HG03378 (cell line): ENCODE measurements around the gene ANKRD49.

Experiments
- ATAC-seq: cut with Tn5 transposase; IDR thresholded peaks from one replicate; pipeline ENCODE4 v1.9.1; 2021; ENCODE audit warnings: mild to moderate bottlenecking, moderate library complexity; ENCODE audit not compliant: unreplicated experiment

Gene ANKRD49, protein sequence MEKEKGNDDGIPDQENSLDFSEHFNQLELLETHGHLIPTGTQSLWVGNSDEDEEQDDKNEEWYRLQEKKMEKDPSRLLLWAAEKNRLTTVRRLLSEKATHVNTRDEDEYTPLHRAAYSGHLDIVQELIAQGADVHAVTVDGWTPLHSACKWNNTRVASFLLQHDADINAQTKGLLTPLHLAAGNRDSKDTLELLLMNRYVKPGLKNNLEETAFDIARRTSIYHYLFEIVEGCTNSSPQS

DNA sequence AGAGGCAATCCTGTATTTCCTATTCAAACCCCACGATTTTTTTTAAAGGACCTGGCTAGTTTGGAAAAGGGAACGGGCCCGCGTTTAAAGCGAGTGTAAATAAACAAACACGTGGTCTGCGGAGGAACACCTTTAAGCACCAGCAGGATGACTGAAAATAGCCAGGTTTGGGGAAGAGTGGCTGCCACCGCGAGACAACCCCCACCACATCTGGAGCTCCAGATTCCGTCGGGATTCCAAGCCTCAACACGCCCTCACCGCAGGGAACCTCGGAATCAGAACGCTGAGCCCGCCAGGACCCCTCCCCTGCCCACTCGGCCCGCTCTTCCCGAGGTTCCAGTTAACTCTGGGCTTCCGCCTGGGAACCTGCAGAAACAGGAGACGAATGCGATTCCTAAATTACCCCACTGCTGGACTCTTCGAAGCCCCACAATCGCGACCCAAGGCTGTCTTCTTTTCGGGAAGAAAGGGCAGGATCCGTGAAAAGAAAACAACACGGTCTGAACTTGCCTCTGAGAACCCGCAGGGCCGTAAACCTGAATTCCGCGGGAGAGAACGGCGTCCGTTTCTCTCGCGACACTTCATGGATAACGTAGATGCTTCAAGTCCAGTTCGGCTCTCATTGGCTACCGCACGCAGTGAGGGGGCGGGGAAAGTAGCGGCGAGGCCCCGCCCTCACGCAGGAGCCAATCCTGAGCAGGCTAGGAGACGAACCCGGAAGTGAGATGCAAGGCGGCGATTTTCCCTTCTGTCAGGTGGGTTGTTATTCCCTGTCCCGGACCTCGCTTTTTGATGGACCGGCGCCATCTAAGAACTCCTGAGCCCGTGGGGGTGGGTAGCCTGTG lies at the start of gene ANKRD49, which contains the start of gene MRE11:
Gene ANKRD49 (plus strand): TSS at position 704 of the 845 bp plus-strand sequence. CDS start 2,710 bp downstream, outside the sequence.
Gene MRE11 (minus strand): TSS at position 564 of the 845 bp plus-strand sequence. CDS start 1,043 bp downstream, outside the sequence.
- peak; percentile 99 for ATAC-seq

DNA sequence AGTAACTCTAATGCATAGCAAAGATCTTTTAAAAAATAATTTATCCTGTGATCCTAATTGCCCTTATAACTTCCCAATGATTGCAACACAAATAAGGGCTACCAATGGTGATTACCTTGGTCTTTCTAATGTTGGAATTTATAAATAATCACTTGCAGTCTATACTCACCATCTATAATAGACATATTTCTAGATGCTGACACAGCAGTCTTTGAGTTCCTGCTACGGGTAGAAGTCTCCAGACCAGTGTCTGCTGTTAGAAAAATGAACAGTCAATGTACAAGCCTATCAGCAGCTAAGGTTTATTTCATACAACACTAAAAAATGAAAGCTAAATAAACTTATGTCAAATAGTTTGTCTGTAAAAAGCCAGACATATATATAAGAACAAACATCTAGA lies 48.1 kb upstream of the ANKRD49 start:
- no peak for ATAC-seq

DNA sequence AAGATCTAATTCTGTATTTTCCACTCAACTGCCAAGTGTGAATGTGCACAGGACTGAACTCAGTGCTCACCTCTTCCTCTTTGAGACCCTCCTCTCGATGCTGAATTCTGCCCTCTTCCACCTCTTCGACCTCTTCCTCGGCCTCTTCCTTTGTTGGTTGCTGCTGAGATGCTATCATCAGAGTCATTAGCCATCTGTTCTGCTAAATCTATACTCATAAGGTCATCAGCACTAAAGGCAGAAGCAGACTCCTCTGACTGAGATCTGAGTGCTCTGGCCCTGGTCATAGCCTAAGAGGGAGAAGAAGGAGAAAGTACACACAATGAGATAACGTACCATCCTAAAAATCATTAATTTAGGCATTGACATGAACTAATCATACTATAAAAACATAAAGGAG lies 46.6 kb upstream of the ANKRD49 start:
- ATAC-seq, result no peak

DNA sequence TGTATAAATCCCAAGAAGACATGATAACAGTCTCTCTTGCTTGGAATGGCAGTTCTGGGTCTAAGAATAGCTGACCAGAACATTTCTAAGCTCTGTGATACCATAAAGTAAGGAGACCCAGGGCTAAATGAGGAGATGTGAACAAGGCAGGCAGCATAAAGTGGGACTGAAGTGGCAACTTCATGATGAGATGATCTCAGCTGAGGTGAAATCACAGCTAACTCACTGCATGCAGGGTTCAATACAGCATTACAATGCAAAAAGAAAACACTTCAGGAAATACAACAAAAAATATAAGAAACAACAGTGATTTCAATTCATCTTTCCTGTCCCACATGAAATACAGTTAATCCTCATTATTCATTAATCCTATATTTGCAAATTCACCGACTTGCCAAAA lies 44.8 kb upstream of the ANKRD49 start:
- no peak for ATAC-seq

DNA sequence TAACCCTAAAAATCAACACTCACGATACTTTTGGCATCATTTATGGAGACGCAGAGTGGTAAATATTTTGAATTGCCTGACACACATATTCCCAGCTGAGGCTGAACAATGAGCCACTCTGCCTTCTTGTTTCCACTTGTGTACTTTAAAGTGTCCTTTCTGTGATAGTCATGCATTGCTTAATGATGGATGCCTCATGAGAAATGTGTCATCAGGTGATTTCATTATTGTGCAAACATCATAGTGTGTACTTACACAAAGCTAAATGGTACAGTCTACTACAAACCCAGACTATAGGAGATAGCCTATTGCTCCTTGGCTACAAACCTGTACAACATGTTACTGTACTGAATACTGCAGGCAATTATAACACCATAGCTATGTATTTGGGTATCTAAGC lies 44.3 kb upstream of the ANKRD49 start:
- no peak for ATAC-seq

DNA sequence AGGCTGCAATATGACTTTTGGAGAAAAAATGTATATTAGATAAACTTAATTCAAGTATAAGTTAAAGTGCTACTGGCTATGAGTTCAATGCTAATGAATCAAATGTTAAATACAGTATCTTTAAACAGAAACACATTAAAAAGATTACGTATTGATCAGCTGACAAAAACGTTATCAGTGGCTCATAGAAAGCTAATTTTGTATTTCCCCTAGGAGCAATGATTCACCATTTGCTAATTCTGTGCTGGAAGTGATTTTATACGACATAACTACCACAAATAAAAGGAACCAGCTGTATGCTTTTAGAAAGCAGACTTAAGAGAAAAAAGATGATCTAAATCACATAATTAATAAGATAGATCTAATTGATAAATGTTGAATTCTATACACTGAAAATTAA lies 43.7 kb upstream of the ANKRD49 start:
- no peak for ATAC-seq

DNA sequence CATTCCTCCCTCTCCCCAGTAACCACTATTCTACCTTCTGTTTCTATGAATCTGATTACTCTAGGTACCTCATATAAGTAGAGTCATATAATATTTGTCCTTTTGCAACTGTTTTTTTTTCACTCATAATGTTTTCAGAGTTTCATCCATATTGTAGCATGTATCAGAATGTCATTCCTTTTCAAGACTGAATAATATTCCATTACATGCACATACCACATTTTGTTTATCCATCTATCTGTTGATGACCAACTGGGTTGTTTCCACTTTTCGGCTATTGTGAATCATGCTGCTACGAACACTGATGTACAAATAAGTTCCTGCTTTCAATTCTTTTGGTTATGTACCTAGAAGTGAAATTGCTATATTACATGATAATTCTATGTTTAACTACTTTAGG lies 40.8 kb upstream of the ANKRD49 start:
- no peak for ATAC-seq

DNA sequence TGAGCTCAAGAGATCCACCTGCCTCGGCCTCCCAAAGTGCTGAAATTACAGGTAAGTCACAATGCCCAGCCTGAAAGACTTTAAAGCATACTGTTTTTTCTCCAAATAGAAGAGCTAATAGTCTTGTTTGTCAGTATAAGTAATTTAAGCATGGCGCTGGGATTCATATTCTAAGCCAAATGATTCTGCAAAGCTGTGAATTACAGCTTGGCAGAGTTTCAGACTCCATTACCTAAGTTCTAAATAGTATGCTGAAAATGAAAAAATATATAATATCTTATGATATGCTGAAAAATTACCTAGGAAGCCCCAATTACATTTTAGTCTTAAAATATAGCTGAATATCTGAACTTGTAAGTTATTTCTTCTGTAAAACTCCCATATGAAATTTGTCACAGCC lies 39.5 kb upstream of the ANKRD49 start:
- ATAC-seq, result no peak

DNA sequence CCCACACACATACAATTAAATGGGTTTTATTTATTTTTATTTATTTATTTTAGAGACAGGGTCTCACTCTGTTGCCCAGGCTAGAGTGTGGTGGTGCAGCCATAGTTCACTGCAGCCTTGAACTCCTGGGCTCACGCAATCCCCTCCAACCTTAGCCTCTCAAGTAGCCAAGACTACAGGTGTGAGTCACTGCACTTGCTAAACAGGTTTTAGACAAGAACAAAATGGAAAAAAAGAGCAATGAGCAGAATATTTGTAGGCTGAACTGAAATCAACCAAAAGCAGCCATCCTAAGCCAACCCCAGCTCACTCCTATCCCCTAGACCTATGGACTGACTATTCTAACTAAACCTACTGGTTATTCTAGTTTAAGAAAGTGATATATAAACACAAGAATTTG lies 37.9 kb upstream of the ANKRD49 start:
- no peak for ATAC-seq

DNA sequence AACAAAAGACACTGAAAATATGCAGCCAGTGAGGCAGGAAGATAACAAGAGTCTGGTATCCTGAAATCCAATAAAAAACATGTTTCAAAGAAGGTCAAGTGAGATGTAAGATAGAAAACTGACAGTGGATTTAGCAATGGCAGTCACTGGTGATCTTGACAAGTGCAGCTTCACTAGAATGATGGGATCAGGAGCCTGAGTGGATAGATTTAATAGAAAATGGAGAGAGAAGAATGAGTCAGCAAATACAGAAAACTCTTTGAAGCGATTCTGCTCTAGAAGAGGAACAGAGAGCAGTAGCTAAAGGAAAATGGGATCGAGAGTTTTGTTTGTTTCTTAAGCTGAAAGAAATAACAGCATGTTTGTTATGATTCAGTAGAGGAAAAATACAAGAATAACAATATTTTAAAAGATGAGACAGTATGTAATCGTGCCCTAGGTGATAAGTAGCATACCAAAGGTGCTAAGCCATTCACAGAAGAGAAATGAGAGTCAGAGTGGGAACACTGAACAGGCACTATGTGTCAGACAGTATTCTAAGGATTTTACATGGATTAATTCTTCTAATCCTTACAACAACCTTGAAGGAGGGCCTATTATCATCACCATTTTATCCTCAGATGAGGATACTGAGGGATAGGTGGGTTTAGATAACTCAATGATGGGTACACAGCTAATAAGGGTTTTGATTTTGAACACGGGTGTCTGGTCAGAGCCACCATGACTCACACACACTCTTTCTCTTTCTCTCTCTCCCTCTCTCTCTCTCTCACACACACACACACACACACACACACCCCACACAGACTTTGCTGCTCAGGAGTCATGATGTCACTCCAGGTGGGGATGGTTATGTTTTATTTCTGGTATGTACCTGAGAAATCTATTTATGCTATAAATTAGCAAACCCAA lies 36.4 kb upstream of the ANKRD49 start:
- no peak for ATAC-seq

DNA sequence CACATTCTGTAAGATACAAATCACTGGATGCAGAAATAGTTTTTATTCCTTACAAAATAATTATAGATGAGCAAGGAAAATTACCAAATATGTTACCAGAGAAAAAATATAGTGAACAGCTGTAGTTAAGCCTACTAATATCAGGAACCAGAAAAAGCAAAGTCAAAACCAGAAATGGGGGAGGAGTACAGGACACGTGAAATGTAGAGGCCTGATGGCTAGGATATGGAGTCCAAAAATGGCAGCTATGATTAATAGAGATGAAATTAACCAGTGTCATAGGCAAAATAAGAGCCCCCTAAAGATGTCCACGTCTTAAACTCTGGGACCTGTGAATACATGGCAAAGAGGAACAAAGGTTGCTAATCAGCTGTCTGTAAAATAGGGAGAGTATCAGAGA lies 34.2 kb upstream of the ANKRD49 start:
- ATAC-seq, result no peak

DNA sequence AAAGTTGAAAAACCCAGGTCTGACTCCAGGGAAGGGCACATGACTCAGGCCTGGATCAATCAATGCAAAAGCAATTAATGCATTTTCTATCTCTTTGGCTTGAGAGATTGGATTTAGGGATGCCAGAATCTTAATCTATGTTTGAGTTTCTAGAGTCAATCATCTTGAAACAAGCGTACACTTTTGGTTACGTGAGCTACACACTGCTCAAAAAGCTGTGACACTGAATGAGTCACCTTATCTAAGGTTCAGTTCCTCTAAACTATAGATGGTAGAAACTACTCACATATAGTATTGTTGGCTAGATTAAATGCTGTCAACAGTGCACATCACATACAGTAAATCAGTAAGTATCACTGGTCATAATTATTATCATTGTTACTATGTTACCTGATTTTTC lies 24.4 kb upstream of the ANKRD49 start:
- ATAC-seq, result peak; percentile 87

DNA sequence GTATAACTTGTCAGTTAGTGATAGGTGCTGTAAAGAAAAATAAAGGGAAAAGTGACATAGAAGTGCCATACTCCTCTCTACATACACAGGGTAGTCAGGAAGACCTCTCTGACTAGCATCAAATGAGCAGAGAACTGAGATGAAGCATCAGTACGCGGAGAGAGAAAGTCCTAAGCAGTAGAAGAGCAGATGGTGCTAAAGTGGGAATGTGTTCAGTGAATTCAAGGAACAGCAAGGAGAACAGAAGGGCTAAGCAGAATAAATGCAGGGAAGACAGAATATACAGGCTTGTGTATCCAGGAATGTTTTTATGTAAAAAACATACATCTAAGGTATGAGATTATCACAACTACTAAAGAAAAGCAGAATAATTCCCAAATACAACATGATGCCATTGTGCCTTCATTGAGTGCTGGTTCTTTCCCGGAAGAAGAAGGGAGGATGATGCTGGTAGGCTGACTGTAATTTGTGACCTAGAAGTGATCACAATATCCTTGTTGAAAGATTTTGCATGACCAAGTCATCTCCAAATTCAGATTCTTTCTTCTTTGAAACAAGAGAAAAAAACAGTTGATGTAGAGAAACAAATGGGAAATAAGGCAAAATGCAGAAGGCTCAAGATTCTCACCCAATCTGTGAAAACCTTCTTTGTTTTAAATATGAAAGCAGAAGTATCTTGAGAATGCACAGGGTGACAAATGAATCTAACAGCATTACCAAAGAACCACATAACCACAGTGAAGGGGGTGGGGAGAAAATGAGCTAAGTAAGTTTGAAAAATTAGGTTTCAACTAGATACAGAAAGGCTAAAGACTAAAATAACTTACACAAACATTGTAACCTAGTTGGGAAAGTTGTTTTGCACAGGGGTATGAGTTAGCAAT lies 20.6 kb upstream of the ANKRD49 start:
- peak; percentile 88 for ATAC-seq

DNA sequence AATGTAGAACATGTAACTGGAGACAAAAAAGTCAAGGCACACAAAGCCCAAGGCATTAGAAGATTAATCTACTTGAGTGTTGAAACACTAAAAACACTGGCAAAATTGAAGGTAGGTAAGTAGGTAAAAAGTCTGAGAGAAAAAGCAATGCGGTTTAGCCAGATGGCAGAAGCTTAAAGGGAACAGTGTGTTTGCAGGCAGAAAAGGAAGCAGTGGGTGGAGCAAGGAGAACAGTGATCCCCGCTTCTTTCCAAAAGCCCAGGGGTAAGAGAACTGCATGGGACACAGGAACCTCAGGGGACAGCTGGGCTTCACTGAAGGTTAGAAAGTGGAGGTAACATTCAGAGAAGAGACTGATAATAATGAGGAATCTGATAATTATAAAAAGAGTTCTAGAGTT lies 16.2 kb upstream of the ANKRD49 start:
- ATAC-seq, result no peak

DNA sequence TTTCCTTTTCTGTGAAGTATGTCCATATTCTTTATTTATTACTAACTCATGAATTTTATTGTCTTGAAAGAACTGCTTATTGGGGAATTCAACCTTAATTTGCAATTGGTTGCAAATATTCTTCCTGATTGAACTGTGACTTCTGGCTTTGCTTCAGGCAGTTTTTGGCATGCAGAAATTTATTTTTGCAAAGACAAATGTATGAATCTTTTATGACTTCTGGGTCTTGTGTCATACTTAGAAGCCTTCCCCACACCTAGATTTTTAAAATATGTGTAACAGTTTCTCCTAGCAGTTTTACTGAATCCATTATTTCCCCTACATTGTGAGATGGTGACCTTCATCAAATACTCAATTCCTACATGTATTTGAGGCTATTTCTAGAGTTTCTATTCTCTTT lies 12.4 kb upstream of the ANKRD49 start:
- ATAC-seq, result no peak

DNA sequence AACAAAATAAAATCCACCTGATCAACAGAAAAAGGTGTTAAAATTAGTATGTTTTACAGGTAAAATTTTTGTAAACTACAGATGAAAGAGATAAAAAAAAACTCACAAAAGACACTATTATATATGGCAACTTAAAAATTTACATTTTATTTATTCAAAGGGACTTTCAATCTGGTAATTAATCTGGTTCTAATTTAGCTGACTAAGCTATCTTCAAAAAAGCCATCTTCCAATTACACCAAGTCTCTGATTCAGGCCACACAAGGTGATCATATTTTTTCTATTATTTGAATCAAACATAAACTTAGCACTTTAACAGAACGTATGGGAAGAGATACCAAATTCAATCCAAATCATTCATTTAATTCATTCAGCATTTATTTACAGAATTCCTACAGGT lies 7.7 kb upstream of the ANKRD49 start:
- ATAC-seq, result no peak

DNA sequence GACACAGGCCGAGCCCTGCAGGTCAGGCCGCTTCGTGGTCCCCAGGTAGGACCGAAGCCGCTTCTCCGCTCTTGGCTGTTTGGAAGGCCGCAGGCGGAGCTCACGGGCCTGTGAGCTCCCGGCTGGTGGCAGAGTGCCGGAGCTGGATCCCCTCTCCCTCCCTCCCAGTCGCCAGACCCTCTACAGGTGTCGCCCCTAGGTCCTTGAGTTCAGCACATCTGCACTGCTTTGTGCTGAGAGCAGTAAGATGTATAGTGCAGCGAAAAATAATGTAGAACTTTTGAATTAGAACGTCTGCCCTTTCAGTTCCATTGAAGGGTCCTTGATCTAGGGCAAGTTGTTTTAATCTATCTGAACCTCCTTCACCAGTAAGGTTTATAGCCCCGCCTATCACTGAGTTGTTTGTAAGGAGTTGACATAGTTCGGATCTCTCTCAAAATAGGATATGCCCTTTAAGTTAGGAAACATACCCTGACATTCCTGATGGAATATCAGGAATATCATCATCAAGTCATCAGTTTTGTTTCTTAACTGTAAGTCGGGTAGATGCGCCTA lies 419 bp downstream of the ANKRD49 start:
- ATAC-seq, result peak; percentile 50

DNA sequence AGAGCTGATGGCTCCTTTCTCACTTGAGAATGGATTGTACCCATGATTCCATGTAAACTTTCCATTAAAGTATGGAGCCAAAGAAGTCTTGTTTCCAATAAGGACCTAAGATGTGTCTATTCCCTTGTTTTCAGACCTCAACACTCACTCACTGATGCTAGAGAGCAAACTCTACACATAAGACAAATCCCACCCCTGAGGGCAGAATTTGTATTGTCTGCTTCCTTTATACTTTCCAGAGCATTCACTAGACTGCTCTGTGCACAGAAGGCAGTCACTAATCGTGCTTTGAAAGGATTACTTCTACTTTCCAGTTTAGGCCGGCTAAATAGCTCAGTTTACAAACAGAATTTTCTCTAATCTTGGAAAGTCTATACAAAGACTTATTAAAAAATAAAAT lies 6.4 kb downstream of the ANKRD49 start:
- ATAC-seq, result no peak

DNA sequence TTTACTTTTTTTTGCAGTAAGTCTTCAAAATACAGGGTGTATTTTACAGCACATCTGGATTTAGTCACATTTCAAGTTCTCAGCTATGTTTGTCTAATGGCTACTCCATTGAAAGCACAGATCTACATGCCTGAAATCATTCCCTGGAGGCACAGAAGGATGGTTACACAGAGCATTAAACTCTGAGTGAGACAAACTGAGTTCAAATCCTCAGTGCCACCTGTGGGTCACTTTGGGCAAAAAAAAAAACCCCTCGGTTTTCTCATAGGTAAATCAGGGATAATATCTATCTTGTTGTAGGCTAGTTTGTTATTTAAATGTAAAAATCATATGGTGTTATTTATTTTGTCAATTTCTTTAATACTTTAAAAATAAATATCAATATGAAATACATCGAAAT lies 7.7 kb downstream of the ANKRD49 start:
- no peak for ATAC-seq

DNA sequence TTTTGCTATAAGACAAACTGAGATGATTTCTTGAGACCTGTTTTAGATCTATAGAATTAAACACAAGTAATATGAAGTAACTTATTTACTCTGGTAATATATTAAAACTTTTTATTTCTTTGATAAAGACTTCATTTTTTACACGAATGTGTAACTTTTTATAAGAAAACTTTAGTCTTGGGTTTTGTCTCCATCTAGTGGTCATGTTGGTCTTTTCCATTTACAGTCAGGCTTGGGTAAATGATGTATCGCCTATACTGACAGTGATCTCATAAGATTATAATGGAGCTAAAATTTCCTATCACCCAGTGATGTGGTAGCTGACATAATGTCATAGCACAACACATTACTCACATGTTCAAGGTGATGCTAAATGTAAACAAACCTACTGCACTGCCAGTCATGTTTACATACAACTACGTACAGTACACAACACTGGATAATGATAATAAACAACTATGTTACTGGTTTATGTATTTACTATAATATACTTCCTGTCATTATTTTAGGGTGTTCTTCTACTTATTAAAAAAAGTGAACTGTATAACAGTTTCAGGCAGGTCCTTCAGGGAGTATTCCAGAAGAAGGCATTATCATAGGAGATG lies 11.0 kb downstream of the ANKRD49 start:
- peak; percentile 57 for ATAC-seq
